Medulla oblongata (tissue), 1 donor: ENCODE data around the gene RELT.

Experiments
- DNase-seq: peaks from one replicate; pipeline ENCODE4 v3.0.0-alpha.2; 2015; ENCODE audit errors: extremely low spot score

The RELT gene, protein sequence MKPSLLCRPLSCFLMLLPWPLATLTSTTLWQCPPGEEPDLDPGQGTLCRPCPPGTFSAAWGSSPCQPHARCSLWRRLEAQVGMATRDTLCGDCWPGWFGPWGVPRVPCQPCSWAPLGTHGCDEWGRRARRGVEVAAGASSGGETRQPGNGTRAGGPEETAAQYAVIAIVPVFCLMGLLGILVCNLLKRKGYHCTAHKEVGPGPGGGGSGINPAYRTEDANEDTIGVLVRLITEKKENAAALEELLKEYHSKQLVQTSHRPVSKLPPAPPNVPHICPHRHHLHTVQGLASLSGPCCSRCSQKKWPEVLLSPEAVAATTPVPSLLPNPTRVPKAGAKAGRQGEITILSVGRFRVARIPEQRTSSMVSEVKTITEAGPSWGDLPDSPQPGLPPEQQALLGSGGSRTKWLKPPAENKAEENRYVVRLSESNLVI

DNA sequence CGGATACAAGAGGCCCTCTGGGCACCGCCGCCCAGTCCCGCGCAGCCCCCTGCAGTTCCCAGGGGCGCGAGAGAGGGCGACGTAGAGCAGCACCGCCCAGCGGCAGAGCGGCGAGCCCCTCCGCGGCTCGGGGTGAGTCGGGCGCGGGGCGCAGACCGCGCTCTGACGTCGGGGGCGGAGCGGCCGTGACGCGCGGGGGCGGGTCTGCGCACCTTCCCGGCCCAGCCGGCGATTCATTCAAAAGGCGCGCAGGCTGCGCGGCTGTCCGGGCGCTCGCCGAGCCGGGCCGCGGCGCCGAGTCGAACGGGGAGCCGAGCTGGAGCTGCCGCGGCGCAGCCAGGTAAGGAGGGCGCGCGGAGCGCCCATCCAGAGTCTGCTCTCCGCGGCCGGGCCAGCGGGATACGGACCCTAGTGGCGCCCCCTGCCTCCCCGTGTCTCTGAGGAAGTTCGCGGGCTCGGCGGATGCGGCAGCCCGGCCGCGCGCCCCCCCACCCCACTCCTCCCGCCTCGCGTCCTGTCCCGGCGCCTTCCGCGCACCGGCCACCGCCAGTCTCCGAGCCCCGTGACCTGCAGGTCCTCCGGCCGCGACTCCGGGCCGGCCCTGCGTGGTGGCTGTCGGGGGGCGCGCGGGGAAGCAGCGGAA is at the start of gene RELT:
Gene RELT, plus strand, starts transcription at position 240 of the 643 bp plus-strand sequence. CDS start 12,738 bp downstream, outside the sequence.
- DNase-seq, result peak; percentile 94

DNA sequence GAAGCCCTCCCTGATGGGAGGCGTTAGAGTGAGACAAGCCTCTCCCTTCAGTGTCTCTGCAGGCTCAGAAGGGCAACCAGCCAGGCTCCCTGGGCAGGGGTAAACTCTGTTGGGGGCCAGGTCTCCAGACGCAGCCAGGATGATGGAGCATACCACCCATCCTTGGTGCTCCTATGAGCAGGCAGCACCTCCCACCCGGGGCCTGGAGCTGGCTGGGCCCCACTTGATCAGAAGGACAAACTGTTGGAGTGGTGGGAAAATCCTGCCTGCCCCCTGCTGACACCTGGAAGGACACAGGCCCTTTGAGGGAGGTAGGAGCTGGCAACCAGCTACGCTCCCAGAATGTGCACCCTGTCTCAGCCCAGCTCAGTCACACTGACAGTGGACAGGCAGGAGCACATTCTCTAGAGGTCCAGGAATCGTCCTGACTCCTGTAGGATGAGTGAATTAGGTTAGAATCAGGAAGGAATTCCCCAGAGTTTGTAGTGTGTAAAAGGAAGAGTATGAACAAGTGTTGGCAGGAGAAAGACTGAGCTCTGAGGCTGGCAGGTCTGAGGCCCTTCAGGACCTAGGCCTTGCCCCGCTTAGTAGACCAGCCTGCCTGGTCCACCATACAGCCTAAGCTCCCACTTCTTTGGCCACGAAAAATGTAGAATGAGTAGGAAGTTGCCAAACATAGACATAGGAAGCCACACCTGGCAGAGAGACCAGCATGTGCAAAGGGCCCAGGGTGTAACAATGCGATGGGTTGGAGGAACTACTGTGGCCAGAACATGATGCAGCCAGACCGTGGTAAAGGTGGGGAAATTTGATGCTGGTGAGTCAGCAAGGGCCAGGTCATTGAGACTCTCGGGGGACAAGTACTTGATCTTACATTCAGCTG is 49.0 kb upstream of the RELT start:
- no peak for DNase-seq

DNA sequence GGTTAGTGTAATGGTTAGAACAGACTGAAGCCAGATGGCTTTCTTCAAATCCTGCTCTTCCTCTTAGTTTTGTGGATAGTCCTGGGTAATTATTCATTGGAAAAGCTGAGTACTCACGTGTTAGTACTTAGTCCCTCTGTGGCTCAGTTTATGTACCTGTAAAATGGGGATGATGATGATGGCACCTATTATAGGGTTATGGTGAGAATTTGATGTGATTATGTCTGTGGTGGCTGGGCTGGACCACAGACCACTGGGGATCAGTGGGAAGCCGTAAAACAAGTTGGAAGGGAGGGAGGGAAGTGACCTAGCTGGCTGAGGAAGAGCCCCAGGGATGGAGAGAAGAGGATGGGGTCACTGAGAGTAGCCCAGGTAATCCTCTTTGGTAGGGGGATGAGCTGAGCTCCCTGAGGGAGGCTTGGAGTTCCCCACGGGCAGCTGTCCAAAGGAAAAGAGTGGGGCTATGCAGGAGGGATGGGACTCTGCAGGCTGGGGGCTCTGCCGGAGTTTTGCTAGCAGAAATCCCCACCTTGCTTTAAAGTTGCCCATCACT is 48.3 kb upstream of the RELT start:
- DNase-seq, result no peak

DNA sequence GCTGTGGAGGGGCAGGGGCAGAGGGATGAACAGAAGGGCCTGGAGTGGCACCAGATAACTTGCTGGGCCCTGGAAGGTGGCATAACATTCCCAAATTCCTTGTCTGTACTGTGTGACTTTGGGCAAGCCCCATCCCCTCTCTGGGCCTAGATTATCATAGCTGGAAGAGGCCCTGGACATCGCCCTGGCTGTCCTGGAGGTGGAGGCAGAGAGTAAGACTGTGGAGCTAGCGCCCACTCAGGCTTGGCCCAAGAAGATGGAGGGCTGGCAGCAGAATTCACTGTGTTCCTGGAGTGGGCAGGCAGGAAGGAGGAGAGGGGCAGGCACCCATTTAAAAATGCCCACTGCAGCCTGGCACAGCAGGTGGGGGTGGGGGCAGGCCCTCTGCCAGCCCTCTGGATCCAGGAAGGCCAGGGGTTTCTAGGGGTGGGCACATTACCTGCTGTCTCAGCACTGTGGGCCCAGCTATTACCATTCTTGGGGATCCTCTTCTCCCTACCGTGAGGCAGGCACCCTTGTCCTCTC is 45.6 kb upstream of the RELT start:
- no peak for DNase-seq

DNA sequence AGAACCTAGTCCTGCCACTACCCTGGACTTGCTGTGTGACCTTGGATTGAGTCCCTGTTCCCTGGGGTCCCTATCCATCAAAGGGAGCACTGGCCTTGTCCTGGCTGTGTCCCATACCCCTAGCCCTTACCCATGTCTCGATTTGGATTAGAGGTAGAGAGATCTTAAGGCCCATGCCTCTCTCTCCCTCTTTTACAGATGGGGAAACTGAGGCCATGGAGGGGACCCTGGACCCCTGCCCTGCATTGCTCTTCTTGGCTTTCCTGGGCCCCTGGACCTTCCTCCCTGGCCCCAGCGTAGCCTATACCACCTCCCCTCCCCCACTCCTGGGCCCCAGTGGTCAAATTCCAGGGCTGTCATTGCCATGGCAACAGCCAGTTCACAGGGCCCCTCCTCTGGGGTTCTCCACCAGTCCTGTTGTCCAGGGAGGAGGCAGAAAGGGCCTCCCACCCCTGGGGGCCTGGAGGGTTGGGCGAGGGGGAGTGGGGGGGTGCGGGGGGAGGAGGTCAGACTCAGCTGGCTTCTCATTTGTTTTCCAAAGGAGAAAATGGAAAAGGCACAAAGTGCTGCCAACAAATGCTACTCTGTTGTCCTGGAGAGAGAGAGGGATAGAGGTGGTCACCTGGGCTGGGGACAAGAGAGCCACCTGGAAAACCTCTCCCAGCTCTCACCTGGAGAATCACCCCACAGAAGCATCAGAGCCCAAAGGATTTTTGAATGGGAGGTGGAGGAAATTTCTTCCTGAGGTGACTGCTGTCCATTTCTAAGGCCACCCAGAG is 44.9 kb upstream of the RELT start:
- DNase-seq, result no peak

- no peak for DNase-seq
These were observed 43.0 kb upstream of the RELT start for GRCh38 chr11:73333173-73333572.

DNA sequence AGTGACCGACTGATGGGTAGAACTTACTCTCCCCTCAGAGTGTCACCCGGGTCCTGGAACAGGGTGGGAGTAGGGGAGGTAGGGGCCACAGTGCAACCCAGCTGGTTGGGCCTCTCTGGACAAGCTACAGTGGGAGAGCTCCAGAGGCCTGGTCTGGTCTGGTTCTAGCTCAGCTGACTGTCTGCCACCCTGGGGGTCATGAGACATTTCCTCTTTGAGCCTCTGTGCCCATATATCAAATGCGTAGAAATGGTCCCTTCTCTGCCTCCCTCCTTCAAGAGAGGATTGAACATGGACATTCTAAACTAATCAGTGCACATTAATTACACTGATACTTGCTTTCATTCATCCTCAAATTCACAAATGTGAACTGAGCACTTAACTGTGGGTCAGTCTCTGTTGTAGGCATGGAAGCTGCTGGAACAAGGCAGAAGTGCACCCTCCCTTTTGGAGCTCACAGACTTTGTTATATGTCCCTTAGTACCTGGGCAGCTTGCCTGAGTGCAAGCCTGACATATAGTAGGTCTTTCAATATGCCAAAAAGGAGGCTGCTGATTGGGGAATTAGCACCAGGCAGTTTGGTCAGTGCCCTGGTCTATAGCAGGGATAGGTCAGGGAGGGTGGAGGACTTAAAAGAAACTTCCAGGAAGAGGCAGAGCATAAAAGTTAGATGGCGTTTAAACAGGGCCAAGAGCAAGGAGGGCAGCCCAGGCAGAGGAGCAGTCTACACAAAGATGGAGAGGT is 42.4 kb upstream of the RELT start:
- DNase-seq, result no peak

GRCh38 chr11:73334384-73335203 is 41.6 kb upstream of the RELT start:
- DNase-seq, result no peak

DNA sequence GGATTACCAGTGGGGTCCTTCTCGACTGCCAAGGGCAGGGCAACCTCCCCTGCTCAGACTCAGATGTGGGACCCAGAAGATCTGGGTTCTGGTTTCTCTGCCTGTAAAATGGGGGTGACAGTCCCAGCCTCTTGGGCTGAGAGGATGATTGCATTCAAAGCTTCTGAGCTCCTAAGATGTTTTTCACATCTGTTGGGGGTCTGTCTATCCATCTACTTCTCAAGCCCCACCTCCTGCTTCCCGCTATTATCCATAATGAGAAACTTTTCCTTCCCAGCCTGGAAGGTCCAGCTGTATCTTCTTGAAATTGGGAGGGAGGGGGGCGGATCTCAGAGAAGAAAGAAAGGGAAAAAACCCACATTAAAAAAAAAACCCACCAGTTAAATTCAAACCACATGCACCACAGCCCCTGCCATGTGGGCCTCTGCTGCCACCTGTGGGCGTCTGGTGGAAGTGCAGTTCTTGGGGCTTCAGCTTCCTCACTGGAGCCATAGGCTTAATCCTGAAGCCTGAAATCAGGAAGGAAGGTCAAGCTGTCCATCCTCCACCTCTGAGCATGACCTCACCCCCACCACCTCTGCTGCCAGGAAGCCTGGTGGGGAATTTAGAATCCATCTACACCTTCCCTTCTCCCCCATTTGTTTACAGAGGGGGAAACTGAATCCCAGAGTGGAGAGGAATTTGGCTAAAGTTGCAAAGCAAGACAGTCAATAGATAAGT is 40.8 kb upstream of the RELT start:
- DNase-seq, result peak; percentile 91

- no peak for DNase-seq
These were observed 38.4 kb upstream of the RELT start for GRCh38 chr11:73337846-73338245.

- DNase-seq, result no peak
These were observed 37.9 kb upstream of the RELT start for GRCh38 chr11:73338279-73338678.

GRCh38 chr11:73340164-73340563 is 36.0 kb upstream of the RELT start:
- no peak for DNase-seq

DNA sequence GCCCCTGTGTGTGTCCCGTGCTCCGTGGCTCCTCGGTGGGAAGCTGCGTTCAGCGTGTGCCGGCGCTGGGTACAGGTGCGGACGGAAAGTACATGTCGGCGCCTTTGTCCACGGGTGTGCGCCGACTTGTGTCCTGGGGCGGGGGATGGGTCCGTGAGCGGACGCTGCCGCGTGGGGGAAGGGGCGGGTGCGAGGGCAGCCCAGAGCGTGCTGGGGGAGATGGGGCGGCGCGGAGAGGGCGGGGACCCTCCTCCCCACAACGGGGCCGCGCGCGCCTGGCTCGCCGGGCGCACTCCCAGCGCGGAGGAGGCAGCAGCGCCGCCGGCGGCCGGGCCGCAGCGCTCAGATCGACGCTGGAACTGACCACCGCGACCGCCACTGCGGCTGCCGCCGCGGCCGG is 33.6 kb upstream of the RELT start:
- DNase-seq, result no peak

GRCh38 chr11:73343076-73343873 is 32.9 kb upstream of the RELT start:
- no peak for DNase-seq

DNA sequence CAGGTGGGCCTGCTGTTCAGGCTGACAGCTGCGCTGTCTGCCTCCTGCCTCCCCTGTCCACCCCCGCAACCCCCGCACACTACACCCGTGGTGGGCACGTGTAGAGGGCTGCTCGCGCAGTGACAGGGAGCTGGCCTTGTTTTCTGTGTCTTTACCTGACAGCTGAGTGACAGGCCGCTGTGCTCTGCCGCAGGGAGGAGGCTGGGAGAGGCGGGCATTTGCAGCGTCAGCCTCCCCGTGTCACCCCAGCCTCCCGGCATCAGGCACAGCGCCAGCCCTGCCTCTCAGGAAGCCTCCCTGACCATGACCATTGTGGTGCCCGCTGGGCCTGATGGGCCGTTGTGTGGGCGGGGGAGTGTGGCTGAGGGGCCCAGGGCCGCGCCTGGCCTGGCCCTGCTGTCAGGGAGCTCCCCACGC is 32.0 kb upstream of the RELT start:
- peak; percentile 61 for DNase-seq

GRCh38 chr11:73345481-73346160 is 30.6 kb upstream of the RELT start:
- no peak for DNase-seq
